ENCODE measurements around the gene ACOX3.

The ACOX3 gene

DNA sequence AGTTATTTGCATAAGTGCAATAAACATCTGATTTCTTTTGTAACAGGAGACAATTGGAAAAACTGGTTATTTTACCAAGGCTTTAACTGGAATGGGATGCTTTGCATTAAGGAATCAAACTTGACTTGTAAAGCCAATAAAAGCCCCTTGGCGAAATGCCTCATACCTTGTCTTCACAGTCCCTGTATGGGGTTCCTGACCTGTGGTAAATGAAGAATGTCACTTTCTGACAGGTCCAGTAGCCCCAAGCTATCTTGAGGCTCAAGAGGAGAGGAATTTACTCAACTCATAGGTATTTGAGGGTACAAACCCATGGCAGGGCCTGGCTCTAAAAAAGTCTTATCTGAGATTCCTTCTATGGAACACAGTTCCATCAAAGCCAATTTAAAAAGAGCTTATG lies 78.0 kb downstream of the ACOX3 start:
- H3K27me3 ChIP-seq: no peaks in the 10 kb centered on the region
- no peak for TF ChIP-seq CTCF (IDR thresholded peaks at IDR 0.05)

DNA sequence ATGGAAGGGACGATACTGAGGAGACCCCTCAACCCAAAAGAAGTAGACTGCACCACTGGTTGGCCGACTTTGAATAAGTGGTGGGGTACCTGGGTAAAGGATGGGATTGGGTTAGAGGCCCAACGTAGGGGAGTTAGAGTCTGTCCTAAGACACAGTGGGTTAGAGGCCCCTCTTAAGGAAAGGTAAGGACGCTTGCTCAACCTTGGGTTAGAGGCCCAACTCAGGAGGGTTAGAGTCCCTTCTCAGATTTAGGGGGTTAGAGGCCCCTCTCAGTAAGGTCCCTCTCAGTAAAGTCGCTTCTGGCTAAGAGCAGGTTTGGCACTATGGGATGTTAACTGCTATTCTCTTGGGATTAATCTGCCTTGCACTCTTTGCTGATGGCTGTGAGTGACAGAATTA lies 81.3 kb downstream of the ACOX3 start:
- no peak overlapping the region for H3K27ac ChIP-seq
- peaks cover 7% of the 10 kb centered on the region for H3K9me3 ChIP-seq
- no peak overlapping the region for H3K4me3 ChIP-seq (ENCODE audit: low read depth in 1 of 2, low read length in 1 of 2)
- no peaks in the 10 kb centered on the region for H3K4me1 ChIP-seq (ENCODE audit: control insufficient read depth in 1 of 2, insufficient read depth in 1 of 2, low read depth in 1 of 2, low read length in 1 of 2)
- H3K27me3 ChIP-seq: no peaks in the 10 kb centered on the region
- TF ChIP-seq CTCF (IDR thresholded peaks at IDR 0.05): no peak
- H3K36me3 ChIP-seq: no peaks in the 10 kb centered on the region

More for the DNA sequence above, 78.0 kb downstream of the ACOX3 start:
- Histone ChIP-seq H3K27ac (no peak overlapping the region), H3K4me1 (ENCODE audit: control insufficient read depth in 1 of 2, insufficient read depth in 1 of 2, low read depth in 1 of 2, low read length in 1 of 2) (no peaks in the 10 kb centered on the region), H3K4me3 (ENCODE audit: low read depth in 1 of 2, low read length in 1 of 2) (no peak overlapping the region), H3K9me3 (peaks cover 7% of the 10 kb centered on the region), H3K36me3 (peaks cover 20% of the 10 kb centered on the region)

GRCh38 chr4:8356856-8357255 lies 83.7 kb downstream of the ACOX3 start:
- no peak for TF ChIP-seq CTCF (IDR thresholded peaks at IDR 0.05)

DNA sequence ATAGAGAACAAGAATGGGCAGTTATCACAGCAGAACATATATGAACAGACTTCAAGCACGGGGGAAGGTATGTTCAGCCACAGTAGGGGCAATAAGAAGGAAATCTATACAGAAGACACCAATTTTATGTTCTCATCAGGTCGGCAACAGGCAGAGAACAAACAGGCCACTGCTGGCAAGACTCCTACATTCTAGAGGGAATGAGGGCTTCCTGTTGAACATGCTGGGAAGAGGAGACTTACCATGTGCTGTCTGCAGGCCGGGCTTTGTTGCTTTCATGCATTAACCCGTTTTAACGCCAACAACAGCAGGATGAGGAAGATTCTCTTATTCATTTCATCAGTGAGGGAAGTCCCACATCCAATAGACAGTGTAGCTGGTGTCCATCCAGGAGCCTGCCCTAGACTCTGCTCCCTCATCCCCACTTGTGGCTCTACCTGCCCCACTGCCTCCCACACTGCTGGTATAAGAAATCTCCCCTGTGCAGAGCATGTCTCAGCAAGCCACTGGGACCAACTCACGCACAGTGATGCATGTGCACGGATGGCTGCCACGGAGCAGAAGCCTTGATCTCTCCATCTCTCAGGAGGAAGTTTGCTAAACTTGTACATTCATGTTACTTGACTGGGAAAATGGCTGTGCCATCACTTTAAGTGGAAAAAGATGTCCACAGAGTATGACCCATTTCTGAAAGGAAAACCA lies 84.5 kb downstream of the ACOX3 start:
- no peak overlapping the region for H3K27ac ChIP-seq
- H3K4me1 ChIP-seq (ENCODE audit: control insufficient read depth in 1 of 2, insufficient read depth in 1 of 2, low read depth in 1 of 2, low read length in 1 of 2): no peaks in the 10 kb centered on the region
- no peak overlapping the region for H3K4me3 ChIP-seq (ENCODE audit: low read depth in 1 of 2, low read length in 1 of 2)
- no peaks in the 10 kb centered on the region for H3K9me3 ChIP-seq
- TF ChIP-seq CTCF (IDR thresholded peaks at IDR 0.05): no peak
- no peaks in the 10 kb centered on the region for H3K36me3 ChIP-seq
- no peaks in the 10 kb centered on the region for H3K27me3 ChIP-seq

More at GRCh38 chr4:8356856-8357255, 83.7 kb downstream of the ACOX3 start:
- Histone ChIP-seq H3K27me3 (no peaks in the 10 kb centered on the region), H3K4me3 (ENCODE audit: low read depth in 1 of 2, low read length in 1 of 2) (no peak overlapping the region), H3K4me1 (ENCODE audit: control insufficient read depth in 1 of 2, insufficient read depth in 1 of 2, low read depth in 1 of 2, low read length in 1 of 2) (no peaks in the 10 kb centered on the region), H3K9me3 (peaks cover 4% of the 10 kb centered on the region), H3K36me3 (no peaks in the 10 kb centered on the region), H3K27ac (no peak overlapping the region)

DNA sequence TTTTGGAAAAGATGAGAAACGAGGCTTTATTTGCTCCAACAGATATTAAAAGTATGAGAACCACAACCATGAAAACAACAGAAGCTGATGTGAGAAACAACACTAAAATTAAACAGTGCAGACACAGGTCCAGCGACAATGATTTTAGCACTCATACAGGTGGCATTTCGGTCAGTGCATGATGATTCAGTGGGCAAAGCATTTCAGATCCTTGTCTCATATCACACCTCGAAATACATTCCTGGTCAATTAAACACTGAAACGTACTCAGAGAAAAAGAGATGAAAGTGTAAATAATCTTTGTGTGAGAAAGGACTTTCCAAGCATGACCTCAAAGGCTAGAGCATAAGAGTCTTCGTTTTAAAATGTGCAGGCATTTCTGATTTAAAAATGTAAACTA lies 85.2 kb downstream of the ACOX3 start:
- Histone ChIP-seq H3K4me1 (ENCODE audit: control insufficient read depth in 1 of 2, insufficient read depth in 1 of 2, low read depth in 1 of 2, low read length in 1 of 2) (no peaks in the 10 kb centered on the region), H3K36me3 (no peaks in the 10 kb centered on the region), H3K9me3 (no peaks in the 10 kb centered on the region), H3K27ac (no peak overlapping the region), H3K4me3 (ENCODE audit: low read depth in 1 of 2, low read length in 1 of 2) (no peak overlapping the region), H3K27me3 (no peaks in the 10 kb centered on the region)
- TF ChIP-seq CTCF (IDR thresholded peaks at IDR 0.05): no peak

All from neutrophil (primary cell).